ENCODE measurements around the gene RYR1. TPM values are rescaled to one million over a fixed set of nuclear protein-coding genes. Genes with fewer than 3 reads are reported as not detected.
A peak's percentile ranks its signal among the peaks of the same experiment; 100 is the strongest.

RYR1 gene
- total and polyA plus RNA-seq, 2 of the 13 experiments (the other 11 are each of a cell fraction or from before 2014, with no cell fraction given) = 0.03 TPM; not detected in 1

- TF ChIP-seq MTF1 (CRISPR knock-in tag; IDR thresholded peaks at IDR 0.05) (peak; percentile 17; the same call in 1 of the 2 replicates), DZIP1 (CRISPR knock-in tag; IDR thresholded peaks at IDR 0.05) (no peak; the same call in 1 of the 2 replicates), ZNF451 (CRISPR knock-in tag; IDR thresholded peaks at IDR 0.05) (0 out of 2 replicates have a peak, but pooled peaks have one; percentile 38), ZNF766 (CRISPR knock-in tag; IDR thresholded peaks at IDR 0.05; ENCODE audit: borderline replicate concordance) (peak; percentile 78; the same call in 1 of the 2 replicates), SIN3A (IDR thresholded peaks at IDR 0.05; ENCODE audit: borderline replicate concordance, low read depth, low read length) (peak; percentile 76; the same call in 1 of the 2 replicates), UBTF (CRISPR knock-in tag; IDR thresholded peaks at IDR 0.05) (peak; percentile 93), DRAP1 (CRISPR knock-in tag; IDR thresholded peaks at IDR 0.05) (peak; percentile 75), ZNF30 (CRISPR knock-in tag; IDR thresholded peaks at IDR 0.05) (0 out of 2 replicates have a peak, but pooled peaks have one; percentile 38), ZNF83 (CRISPR knock-in tag; IDR thresholded peaks at IDR 0.05; ENCODE audit: borderline replicate concordance) (0 out of 2 replicates have a peak, but pooled peaks have one; percentile 53), ZNF510 (CRISPR knock-in tag; IDR thresholded peaks at IDR 0.05; ENCODE audit: low read depth) (0 out of 2 replicates have a peak, but pooled peaks have one; percentile 29), ATF6 (CRISPR knock-in tag; conservative IDR thresholded peaks at IDR 0.05) (0 out of 2 replicates have a peak, but pooled peaks have one; percentile 84), ZNF772 (CRISPR knock-in tag; IDR thresholded peaks at IDR 0.05) (0 out of 2 replicates have a peak, but pooled peaks have one; percentile 53), RBFOX2 (IDR thresholded peaks at IDR 0.05; ENCODE audit: low read depth, low read length) (peak; percentile 83), ZNF253 (CRISPR knock-in tag; IDR thresholded peaks at IDR 0.05; ENCODE audit: borderline replicate concordance) (no peak), ARNTL (CRISPR knock-in tag; IDR thresholded peaks at IDR 0.05) (peak; percentile 55; the same call in 1 of the 2 replicates), PRPF4 (IDR thresholded peaks at IDR 0.05; ENCODE audit: low read depth, low read length, poor library complexity, severe bottlenecking) (no peak), THRA (CRISPR knock-in tag; IDR thresholded peaks at IDR 0.05; ENCODE audit: borderline replicate concordance) (peak; percentile 68), E2F5 (CRISPR knock-in tag; conservative IDR thresholded peaks at IDR 0.05) (peak; percentile 83; the same call in 1 of the 2 replicates)
These were observed 30.4 kb upstream of the RYR1 start, which contains the start of gene FAM98C (continued) for GRCh38 chr19:38402967-38403674.
